ENCODE results near the gene PIGQ.

DNA sequence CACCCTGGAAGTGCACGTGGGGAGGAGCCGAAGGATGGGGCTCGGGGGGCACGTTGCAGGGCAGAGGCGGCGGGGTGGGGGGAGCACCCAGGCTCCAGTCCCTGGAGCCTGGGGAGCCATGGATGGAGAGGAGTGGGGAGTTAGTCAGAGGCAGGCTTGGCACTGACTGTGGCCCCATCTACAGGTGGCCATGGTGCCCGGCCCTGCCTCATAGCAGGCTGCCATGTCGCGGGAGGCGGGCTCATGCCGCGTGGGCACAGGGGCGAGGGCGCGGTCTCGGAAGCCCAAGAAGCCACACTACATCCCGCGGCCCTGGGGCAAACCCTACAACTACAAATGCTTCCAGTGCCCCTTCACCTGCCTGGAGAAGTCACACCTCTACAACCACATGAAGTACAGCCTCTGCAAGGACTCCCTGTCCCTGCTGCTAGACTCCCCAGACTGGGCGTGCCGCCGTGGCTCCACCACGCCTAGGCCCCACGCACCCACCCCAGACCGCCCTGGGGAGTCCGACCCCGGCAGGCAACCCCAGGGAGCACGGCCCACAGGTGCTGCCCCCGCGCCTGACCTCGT is 6.6 kb upstream of the PIGQ start:
- TF ChIP-seq, protein P1, sequence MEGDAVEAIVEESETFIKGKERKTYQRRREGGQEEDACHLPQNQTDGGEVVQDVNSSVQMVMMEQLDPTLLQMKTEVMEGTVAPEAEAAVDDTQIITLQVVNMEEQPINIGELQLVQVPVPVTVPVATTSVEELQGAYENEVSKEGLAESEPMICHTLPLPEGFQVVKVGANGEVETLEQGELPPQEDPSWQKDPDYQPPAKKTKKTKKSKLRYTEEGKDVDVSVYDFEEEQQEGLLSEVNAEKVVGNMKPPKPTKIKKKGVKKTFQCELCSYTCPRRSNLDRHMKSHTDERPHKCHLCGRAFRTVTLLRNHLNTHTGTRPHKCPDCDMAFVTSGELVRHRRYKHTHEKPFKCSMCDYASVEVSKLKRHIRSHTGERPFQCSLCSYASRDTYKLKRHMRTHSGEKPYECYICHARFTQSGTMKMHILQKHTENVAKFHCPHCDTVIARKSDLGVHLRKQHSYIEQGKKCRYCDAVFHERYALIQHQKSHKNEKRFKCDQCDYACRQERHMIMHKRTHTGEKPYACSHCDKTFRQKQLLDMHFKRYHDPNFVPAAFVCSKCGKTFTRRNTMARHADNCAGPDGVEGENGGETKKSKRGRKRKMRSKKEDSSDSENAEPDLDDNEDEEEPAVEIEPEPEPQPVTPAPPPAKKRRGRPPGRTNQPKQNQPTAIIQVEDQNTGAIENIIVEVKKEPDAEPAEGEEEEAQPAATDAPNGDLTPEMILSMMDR (conservative IDR thresholded peaks at IDR 0.05 in 1 of 2, IDR thresholded peaks at IDR 0.05 in 1 of 2; ENCODE audit: low read depth in 1 of 2, low read length in 2 of 2): no peak
- no peak for TF ChIP-seq EZH2 (IDR thresholded peaks at IDR 0.05; ENCODE audit: low read length, missing control alignments)
